K562 (cell line): ENCODE measurements around the gene MYL6B. TPM values are rescaled to one million over a fixed set of nuclear protein-coding genes. Genes with fewer than 3 reads are reported as not detected.

Experiments used
- ATAC-seq: fragments of 200-7000 bp; cut with Tn5 transposase; 3 replicates; pipeline ENCODE4 v1.9.1; 2020; ENCODE audit warnings: moderate library complexity
- BruUV-seq: library from RNA; stranded (reverse); fragments of 400-500 nt; replicated peaks from 2 replicates; lab custom pipeline; 2021; lab: Mats Ljungman, UMichigan
- CTCF ChIA-PET: fragments of 300-600 bp; formaldehyde crosslinking; extraction: SDS; loops from one replicate; lab custom pipeline; 2021; ENCODE audit warnings: low intra/inter-chr PET ratio; lab: Yijun Ruan, JAX
- POLR2A ChIA-PET: fragments of 300-600, 350-650 bp; sonication (Branson Sonifier 250); formaldehyde crosslinking; extraction: SDS; loops from one replicate; lab custom pipeline; 2021; ENCODE audit warnings: antibody characterized with exemption, inconsistent platforms; lab: Yijun Ruan, JAX
- DNase-seq, 4 experiments: peaks; one replicate each; pipeline versions ENCODE4 v3.0.0 to v3.0.0-alpha.2; 2011 to 2018; ENCODE audit warnings: low spot score in 3 of 4, mixed read lengths in 3 of 4; ENCODE audit errors: extremely low read depth in 1 of 4
- FAIRE-seq: peaks from 2 replicates; lab custom pipeline; 2011; peaks lifted over from hg19 to GRCh38; lab: Jason Lieb, UNC
- H2AFZ ChIP-seq: 2 replicates; pipeline ENCODE4 v1.6.0; 2011; ENCODE audit warnings: low read depth, low read length, control low read depth, inconsistent platforms
- H3K27ac ChIP-seq: fragments of 200-600 bp; 3 replicates; pipeline ENCODE4 v1.8.0; 2011; ENCODE audit warnings: low read depth, mild to moderate bottlenecking, control low read depth, inconsistent platforms, low read length, moderate library complexity, mixed read lengths; ENCODE audit errors: extremely low read depth
- H3K27me3 ChIP-seq, 2 experiments: fragments of 300-600 bp in 1 of 2; 2 replicates in 1 of 2; 3 replicates in 1 of 2; pipeline versions ENCODE4 v1.6.0 to v1.8.0; 2011; ENCODE audit warnings: inconsistent platforms in 2 of 2, low read length in 2 of 2, mild to moderate bottlenecking in 1 of 2, mixed read lengths in 1 of 2, moderate library complexity in 1 of 2; ENCODE audit not compliant: control insufficient read depth in 2 of 2, insufficient read depth in 2 of 2
- H3K36me3 ChIP-seq: fragments of 300-600 bp; 3 replicates; pipeline ENCODE4 v1.8.0; 2011; ENCODE audit warnings: mild to moderate bottlenecking, low read length, inconsistent platforms; ENCODE audit not compliant: control insufficient read depth, insufficient read depth
- H3K4me1 ChIP-seq, 2 experiments: fragments of 200-600 bp in 1 of 2; replicated peaks in 1 of 2; 2 replicates in 1 of 2; 3 replicates in 1 of 2; pipeline versions ENCODE4 v1.5.1 to v1.8.0; 2011; ENCODE audit warnings: inconsistent platforms in 2 of 2, low read length in 2 of 2, mild to moderate bottlenecking in 1 of 2, mixed read lengths in 1 of 2, moderate library complexity in 1 of 2; ENCODE audit not compliant: control insufficient read depth in 2 of 2, insufficient read depth in 2 of 2
- H3K4me2 ChIP-seq: 2 replicates; pipeline ENCODE4 v1.6.1; 2011; ENCODE audit warnings: low read length, control low read depth, inconsistent platforms, mixed read lengths; ENCODE audit not compliant: insufficient read depth
- H3K4me3 ChIP-seq: fragments of 200-600 bp; sonication (generic), shearing (Covaris generic); 2 replicates; pipeline ENCODE4 v1.5.1; 2016; ENCODE audit warnings: control low read depth, inconsistent platforms
- H3K79me2 ChIP-seq: fragments of 200-600 bp; 3 replicates; pipeline ENCODE4 v1.8.0; 2011; ENCODE audit warnings: low read length, inconsistent platforms; ENCODE audit not compliant: control insufficient read depth, insufficient read depth
- H3K9ac ChIP-seq, 2 experiments: 2 replicates each; pipeline versions ENCODE4 v1.6.0 to v1.6.1; 2011; ENCODE audit warnings: low read depth in 2 of 2, low read length in 2 of 2, control low read depth in 1 of 2, inconsistent platforms in 1 of 2, mild to moderate bottlenecking in 1 of 2, mixed read lengths in 1 of 2; ENCODE audit not compliant: insufficient read depth in 1 of 2
- H3K9me1 ChIP-seq: one replicate; pipeline ENCODE4 v1.6.0; 2011; ENCODE audit warnings: inconsistent platforms, mild to moderate bottlenecking, low read length, moderate library complexity; ENCODE audit not compliant: control insufficient read depth, insufficient read depth
- H3K9me3 ChIP-seq: replicated peaks from 2 replicates; pipeline ENCODE4 v1.5.1; 2011; ENCODE audit warnings: low read depth, low read length, inconsistent platforms; ENCODE audit not compliant: control insufficient read depth, insufficient read depth
- H4K20me1 ChIP-seq: replicated peaks from 2 replicates; pipeline ENCODE4 v1.6.1; 2011; ENCODE audit warnings: low read length, inconsistent platforms, mixed read lengths; ENCODE audit not compliant: control insufficient read depth, insufficient read depth
- ATF7 ChIP-seq: fragments of 450-650 bp; IDR thresholded peaks from 2 replicates; pipeline ENCODE4 v1.7.1; 2014; ENCODE audit warnings: mild to moderate bottlenecking, moderate library complexity
- FOSL1 ChIP-seq: fragments of 200-800 bp; sonication (Bioruptor generic); conservative IDR thresholded peaks from 2 replicates; pipeline ENCODE4 v1.6.1; 2016; ENCODE audit warnings: missing genetic modification characterization, missing compliant biosample characterization
- GTF2B ChIP-seq: IDR thresholded peaks from 2 replicates; pipeline ENCODE4 v1.6.1; 2011; ENCODE audit not compliant: insufficient read length; ENCODE audit errors: extremely low read depth
- HDAC2 ChIP-seq: fragments of 450-650 bp; IDR thresholded peaks from 2 replicates; pipeline ENCODE4 v1.6.1; 2016; ENCODE audit warnings: mild to moderate bottlenecking
- MAFG ChIP-seq: fragments of 450-650 bp; conservative IDR thresholded peaks from 2 replicates; pipeline ENCODE4 v1.6.1; 2016; ENCODE audit warnings: missing genetic modification characterization, missing compliant biosample characterization
- MNT ChIP-seq, 2 experiments: fragments of 450-650 bp; conservative IDR thresholded peaks; 2 replicates each; pipeline ENCODE4 v1.6.1; 2017; ENCODE audit warnings: mild to moderate bottlenecking in 2 of 2, moderate library complexity in 2 of 2
- STAT5B ChIP-seq: fragments of 250-450 bp; sonication (Bioruptor Pico); IDR thresholded peaks from 2 replicates; pipeline ENCODE4 v1.8.0; 2021; ENCODE audit warnings: mild to moderate bottlenecking, inconsistent platforms
- ZFPM2 ChIP-seq: fragments of 250-450 bp; sonication (Bioruptor Pico); IDR thresholded peaks from 2 replicates; pipeline ENCODE4 v1.5.1; 2022; ENCODE audit warnings: mild to moderate bottlenecking
- ZMIZ1 ChIP-seq, 2 experiments: fragments of 150-350 bp in 1 of 2; IDR thresholded peaks; 2 replicates each; pipeline ENCODE4 v1.6.1; 2012 to 2016; ENCODE audit warnings: low read depth in 2 of 2, low read length in 2 of 2, mild to moderate bottlenecking in 1 of 2, moderate library complexity in 1 of 2
- ZNF561 ChIP-seq: fragments of 450-650 bp; formaldehyde crosslinking; conservative IDR thresholded peaks from 2 replicates; pipeline ENCODE4 v1.4.0; 2020; ENCODE audit warnings: mild to moderate bottlenecking, moderate library complexity
- WGBS: fragments of 100-300 bp; shearing (Covaris generic); methylation state at CpG from one replicate; pipeline ENCODE4 v1.1.6; 2016; ENCODE audit warnings: low coverage, mixed read lengths; ENCODE audit not compliant: insufficient coverage; ENCODE audit errors: missing lambda C conversion rate; 5-methylcytosine and 5-hydroxymethylcytosine counted together
- in situ Hi-C: fragments of 300-500 bp; cut with MboI; formaldehyde crosslinking; loops from 4 replicates; pipeline ENCODE4 v1.15.0; 2018; ENCODE audit warnings: inconsistent platforms, mixed read lengths
- intact Hi-C: fragments of 100-400 bp; cut with micrococcal nuclease; formaldehyde crosslinking; loops from 2 replicates; pipeline ENCODE4 v1.14.2; 2022
- polyA plus RNA-seq, 8 experiments: library from polyadenylated mRNA; depleted of rRNA in 4 of 8; stranded (reverse) in 5 of 8; unstranded in 3 of 8; fragments of >200 nt; fragmentation: Nextera tagmentation in 2 of 8; fragmentation: Illumina TruSeq in 1 of 8; extraction: Ambion mirVana in 2 of 8; extraction: Trizol in 1 of 8; gene quantifications; 2 replicates each; pipeline versions ENCODE4 v1.2.1 to v1.2.3, GENCODE V29; 2011 to 2014; ENCODE audit warnings: inconsistent platforms in 1 of 8, missing spikeins in 1 of 8
- total RNA-seq, 7 experiments: library from RNA; depleted of rRNA in 6 of 7; stranded (reverse); fragments of >200 nt in 6 of 7; fragmentation: Illumina TruSeq in 2 of 7; extraction: Trizol in 2 of 7; gene quantifications; 2 replicates each; pipeline versions ENCODE4 v1.2.1 to v1.2.3, GENCODE V29; 2011 to 2021; ENCODE audit warnings: low replicate concordance in 1 of 7
- TF ChIP-seq, protein P1 (sequence below): fragments of 250-450 bp; sonication (Bioruptor Pico); IDR thresholded peaks from 2 replicates; pipeline ENCODE4 v1.5.0; 2021; ENCODE audit warnings: mild to moderate bottlenecking, moderate library complexity

The MYL6B gene
- total and polyA plus RNA-seq, 9 of the 15 experiments (the other 6 are each of a cell fraction or from before 2014, with no cell fraction given): 42.8 to 77.3 (median 68.6) TPM

- Histone ChIP-seq H2AFZ (no peak overlapping the region), H3K36me3 (peaks cover 54% of the 10 kb centered on the region), H3K9me1 (no peaks in the 10 kb centered on the region), H3K9me3 (no peaks in the 10 kb centered on the region), H3K79me2 (no peaks in the 10 kb centered on the region), H3K4me3 (no peak overlapping the region), H3K9ac (no peak overlapping the region; a peak in 1 of 4 replicates), H3K27me3 (no peaks in the 10 kb centered on the region), H3K27ac (no peak overlapping the region), H3K4me1 (peaks cover 2 to 25% of the 10 kb centered on the region in 2 experiments; a peak in 3 of 5 replicates), H4K20me1 (no peaks in the 10 kb centered on the region), H3K4me2 (no peak overlapping the region)
- no TSS peak for BruUV-seq
- CTCF ChIA-PET: interaction anchor here (0.7 to 2.1 kb wide), 3 partner anchors 18 to 95 kb away, joined by 7 to 9 read pairs (median 7); partner anchors contain the start of gene NABP2
- in situ Hi-C loops (no loop called here), intact Hi-C loops (loop anchor here (1.0 kb wide), 1 partner anchor 18 kb away; the partner anchor contains the start of gene NABP2)
- 54% methylated on average over 14 of the region's 14 CpGs for WGBS
- POLR2A ChIA-PET: interaction anchor here (0.6 to 6.3 kb wide), 8 partner anchors 10 to 271 kb away, joined by 3 to 68 read pairs (median 3); partner anchors contain the start of genes RNF41 and SMARCC2
- FAIRE-seq (peak; percentile 82), DNase-seq (peak; percentile 58 to 76 (median 66)), ATAC-seq (peak; percentile 88)
- TF ChIP-seq HDAC2 (no peak), FOSL1 (tag) (0 out of 2 replicates have a peak, but pooled peaks have one; percentile 27), ZNF561 (CRISPR knock-in tag) (no peak), ZMIZ1 (IDR thresholded peaks at IDR 0.05; ENCODE audit: low read depth in 2 of 2, low read length in 2 of 2) (no peak), ZFPM2 (CRISPR knock-in tag) (no peak), MNT (conservative IDR thresholded peaks at IDR 0.05) (no peak), ATF7 (no peak; the same call in 1 of the 2 replicates), MAFG (no peak), STAT5B (no peak), GTF2B (no peak)
- TF ChIP-seq, protein P1, sequence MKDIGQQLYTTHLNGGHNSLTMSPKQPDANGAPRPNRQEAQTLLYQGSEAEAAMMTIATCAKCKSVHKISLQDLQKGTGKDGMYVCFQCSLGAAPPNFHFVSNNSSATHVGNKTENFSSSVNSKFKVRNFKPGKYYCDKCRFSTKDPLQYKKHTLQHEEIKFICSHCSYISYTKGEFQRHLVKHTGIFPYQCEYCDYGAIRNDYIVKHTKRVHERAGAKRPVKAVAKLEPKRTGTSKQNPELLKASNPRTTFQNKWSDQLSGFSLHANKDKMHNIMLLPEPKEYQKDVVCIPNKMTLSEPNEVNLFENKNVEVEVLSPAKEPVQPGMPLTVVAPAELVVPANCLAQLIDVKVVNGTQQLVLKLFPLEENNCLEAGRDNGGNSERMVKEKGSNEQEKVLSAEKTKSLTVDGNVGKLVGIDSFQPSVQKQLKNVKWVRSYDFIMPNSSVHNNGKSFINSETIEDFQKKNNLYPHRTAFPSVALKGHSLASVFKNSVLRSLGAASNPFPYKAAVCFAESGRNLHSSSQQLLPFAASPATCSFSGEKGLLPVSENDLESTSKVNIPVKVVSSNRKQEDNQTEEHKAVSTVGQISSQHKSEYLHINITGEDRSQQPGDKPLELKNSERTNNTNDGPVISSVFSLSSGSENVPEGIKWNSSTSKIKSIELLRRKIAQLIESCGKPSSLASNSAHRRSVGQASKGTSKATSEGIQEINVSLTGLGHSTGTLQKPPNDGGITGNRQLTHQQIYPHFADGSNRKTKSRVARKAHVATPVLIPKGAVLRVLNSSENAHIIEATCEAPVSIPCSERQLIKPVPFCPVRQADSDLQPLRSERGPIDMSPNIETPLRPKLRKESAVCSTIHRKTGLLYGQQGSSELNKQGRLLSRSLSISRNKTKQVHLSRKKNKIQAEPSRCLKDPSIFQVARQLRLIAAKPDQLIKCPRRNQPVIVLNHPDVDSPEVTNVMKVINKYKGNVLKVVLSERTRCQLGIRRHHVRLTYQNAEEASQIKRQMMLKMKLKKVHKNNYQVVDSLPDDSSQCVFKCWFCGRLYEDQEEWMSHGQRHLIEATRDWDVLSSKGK (CRISPR knock-in tag): no peak
Measured at GRCh38 chr12:56206452-56207166, 54.2 kb downstream of the MYL6B start.
